ENCODE data around the gene FGF7. TPM values are rescaled to one million over a fixed set of nuclear protein-coding genes. Genes with fewer than 3 reads are reported as not detected.
A peak's percentile ranks its signal among the peaks of the same experiment; 100 is the strongest.
"Not testable (repeated sequence)": the region's sequence is repeated elsewhere in the genome, so short reads cannot be mapped to it uniquely, and the experiment has no call there.

The FGF7 gene
- total and polyA plus RNA-seq, 10 donors = 1.0 to 9.0 (median 1.5) TPM

DNA sequence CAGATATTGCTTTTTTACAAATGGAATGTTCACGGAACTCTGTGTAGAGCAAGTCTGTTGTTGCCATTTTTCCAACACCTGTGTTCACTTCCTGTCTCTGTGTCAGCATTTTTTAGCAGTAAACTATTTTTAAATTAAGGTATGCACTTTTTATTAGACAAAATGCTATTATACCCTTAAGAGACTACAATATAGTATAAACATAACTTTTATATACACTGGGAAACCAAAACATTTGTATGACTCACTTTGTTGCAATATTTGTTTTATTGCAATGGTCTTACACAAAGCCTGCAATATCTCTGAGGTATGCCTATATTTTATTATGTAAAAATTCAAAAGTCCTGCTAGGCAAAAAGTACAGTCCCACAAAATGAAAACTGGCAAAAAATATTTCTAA is 39.8 kb upstream of the FGF7 start:
- intact Hi-C loops (cut with DNase I; ENCODE audit: low total_unique reads) = no loop called here
- H3K9me3 ChIP-seq = no peaks in the 10 kb centered on the region
- no peak overlapping the region for H3K4me3 ChIP-seq
- TF ChIP-seq CTCF (IDR thresholded peaks at IDR 0.05 in 8 of 11, conservative IDR thresholded peaks at IDR 0.05 in 3 of 11) = no peak
- TF ChIP-seq POLR2A (IDR thresholded peaks at IDR 0.05) = no peak
- TF ChIP-seq POLR2AphosphoS5 (IDR thresholded peaks at IDR 0.05) = no peak
- 38 to 62% (median 45%) methylated on average over 1 of the region's 1 CpG for WGBS, 5 donors
- no peaks in the 10 kb centered on the region for H3K27me3 ChIP-seq (replicated peaks in 1 of 7)
- DNase-seq = no peak
- H3K4me1 ChIP-seq = no peaks in the 10 kb centered on the region
- H3K27ac ChIP-seq = no peak overlapping the region
- no peaks in the 10 kb centered on the region for H3K36me3 ChIP-seq

GRCh38 chr15:49387471-49387870 is 35.6 kb upstream of the FGF7 start:
- Histone ChIP-seq H3K4me3 (no peak overlapping the region), H3K36me3 (no peaks in the 10 kb centered on the region), H3K4me1 (no peaks in the 10 kb centered on the region), H3K9me3 (no peaks in the 10 kb centered on the region), H3K27ac (no peak overlapping the region), H3K27me3 (replicated peaks in 1 of 7) (no peaks in the 10 kb centered on the region)
- WGBS, 5 donors = 79 to 87% (median 84%) methylated on average over 2 of the region's 2 CpGs
- intact Hi-C loops (cut with DNase I; ENCODE audit: low total_unique reads) = no loop called here
- no peak for DNase-seq
- TF ChIP-seq POLR2AphosphoS5 (IDR thresholded peaks at IDR 0.05) (no peak), POLR2A (IDR thresholded peaks at IDR 0.05) (no peak), CTCF (IDR thresholded peaks at IDR 0.05 in 8 of 11, conservative IDR thresholded peaks at IDR 0.05 in 3 of 11) (no peak)

DNA sequence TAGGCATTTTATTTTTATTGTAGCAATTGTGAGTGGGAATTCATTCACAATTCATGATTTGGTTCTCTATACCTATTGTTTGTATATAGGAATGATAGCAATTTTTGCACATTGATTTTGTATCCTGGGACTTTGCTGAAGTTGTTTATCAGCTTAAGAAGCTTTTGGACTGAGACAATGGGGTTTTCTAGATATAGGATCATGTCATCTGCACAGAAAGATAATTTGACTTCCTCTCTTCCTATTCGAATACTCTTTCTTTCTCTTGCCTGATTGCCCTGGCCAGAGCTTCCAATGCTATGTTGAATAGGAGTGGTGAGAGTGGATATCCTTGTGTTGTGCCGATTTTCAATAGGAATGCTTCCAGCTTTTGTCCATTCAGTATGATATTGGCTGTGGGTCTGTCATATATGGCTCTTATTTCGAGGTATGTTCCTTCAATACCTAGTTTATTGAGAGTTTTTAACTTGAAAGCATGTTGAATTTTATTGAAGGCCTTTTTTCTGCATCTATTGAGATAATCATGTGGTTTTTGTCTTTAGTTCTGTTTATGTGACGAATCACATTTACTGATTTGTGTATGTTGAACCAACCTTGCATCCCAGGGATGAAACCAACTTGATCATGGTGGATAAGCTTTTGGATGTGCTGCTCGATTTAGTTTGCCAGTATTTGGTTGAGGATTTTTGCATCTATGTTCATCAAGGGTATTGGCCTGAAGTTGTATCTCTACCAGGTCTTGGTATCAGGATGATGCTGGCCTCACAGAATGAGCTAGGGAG is 20.3 kb upstream of the FGF7 start:
- intact Hi-C loops (cut with DNase I; ENCODE audit: low total_unique reads); H3K9me3 ChIP-seq; DNase-seq; H3K27ac ChIP-seq; H3K4me1 ChIP-seq; H3K4me3 ChIP-seq; H3K36me3 ChIP-seq; H3K27me3 ChIP-seq (replicated peaks in 1 of 7): not testable (repeated sequence)
- 73 to 85% (median 85%) methylated on average over 5 of the region's 5 CpGs for WGBS, 5 donors

GRCh38 chr15:49406352-49407118 is 16.5 kb upstream of the FGF7 start:
- Histone ChIP-seq H3K9me3 (peaks cover 0 to 6% (median 0%) of the 10 kb centered on the region in 8 donors), H3K4me1 (no peaks in the 10 kb centered on the region), H3K27me3 (replicated peaks in 1 of 7) (no peaks in the 10 kb centered on the region), H3K36me3 (no peaks in the 10 kb centered on the region), H3K4me3 (no peak overlapping the region), H3K27ac (no peak overlapping the region)
- DNase-seq = peak; percentile 56
- no peak for TF ChIP-seq CTCF (IDR thresholded peaks at IDR 0.05 in 8 of 11, conservative IDR thresholded peaks at IDR 0.05 in 3 of 11)
- intact Hi-C loops (cut with DNase I; ENCODE audit: low total_unique reads) = no loop called here
- WGBS, 5 donors = 89 to 94% (median 90%) methylated on average over 17 of the region's 17 CpGs
